ENCODE results near the gene SH3GL1. TPM values are rescaled to one million over a fixed set of nuclear protein-coding genes. Genes with fewer than 3 reads are reported as not detected.

The SH3GL1 gene
- polyA plus RNA-seq, 2 of the 4 experiments (the other 2 are of a cell fraction): 20.1 to 34.7 TPM

DNA sequence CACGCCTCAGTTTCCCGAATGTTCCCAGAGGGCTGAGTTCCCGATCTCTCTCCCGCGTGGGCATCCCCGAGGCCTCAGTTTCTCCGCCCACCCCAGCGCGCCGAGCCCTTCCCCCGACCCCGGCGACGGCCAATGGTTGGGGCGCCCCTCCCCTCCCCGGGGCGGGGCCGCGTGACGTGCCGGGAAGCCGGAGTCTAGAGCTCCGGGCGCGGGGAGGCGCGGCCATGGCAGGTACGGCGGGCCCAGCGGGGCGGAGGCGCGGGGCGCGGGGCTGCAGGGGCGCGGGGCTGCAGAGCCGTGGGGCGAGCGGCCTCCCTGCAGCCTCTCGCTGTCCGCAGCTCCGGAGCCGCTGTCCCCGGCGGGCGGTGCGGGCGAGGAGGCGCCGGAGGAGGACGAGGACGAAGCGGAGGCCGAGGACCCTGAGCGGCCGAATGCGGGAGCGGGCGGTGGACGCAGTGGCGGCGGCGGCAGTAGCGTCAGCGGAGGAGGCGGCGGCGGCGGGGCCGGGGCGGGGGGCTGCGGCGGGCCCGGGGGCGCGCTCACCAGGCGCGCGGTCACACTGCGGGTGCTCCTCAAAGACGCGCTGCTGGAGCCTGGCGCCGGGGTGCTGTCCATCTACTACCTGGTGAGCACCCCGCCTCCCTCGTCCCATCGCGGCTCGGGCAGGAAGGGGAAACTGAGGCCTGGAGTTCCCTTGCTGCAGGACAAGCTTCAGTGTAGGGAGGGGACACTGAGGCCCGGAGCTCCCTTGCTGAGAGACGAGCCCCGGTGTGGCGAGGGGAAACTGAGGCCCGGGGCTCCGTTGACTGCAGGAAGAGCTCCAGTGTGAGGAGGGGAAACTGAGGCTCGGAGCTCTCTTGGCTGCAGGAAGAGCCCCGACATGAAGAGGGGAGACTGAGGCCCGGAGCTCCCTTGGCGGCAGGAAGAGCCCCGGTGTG, 56.7 kb downstream of the SH3GL1 start, which contains the start of gene MPND:
Gene MPND, plus strand, starts transcription at position 193 of the 938 bp plus-strand sequence. Its CDS starts 32 bp downstream, at position 225.
- TF ChIP-seq ZNF302 (CRISPR knock-in tag; IDR thresholded peaks at IDR 0.05): no peak
- TF ChIP-seq, protein P1, sequence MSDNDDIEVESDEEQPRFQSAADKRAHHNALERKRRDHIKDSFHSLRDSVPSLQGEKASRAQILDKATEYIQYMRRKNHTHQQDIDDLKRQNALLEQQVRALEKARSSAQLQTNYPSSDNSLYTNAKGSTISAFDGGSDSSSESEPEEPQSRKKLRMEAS (IDR thresholded peaks at IDR 0.05): peak; percentile 48; the same call in 1 of the 2 replicates
- TF ChIP-seq JUN (IDR thresholded peaks at IDR 0.05): 0 out of 5 replicates have a peak, but pooled peaks of 1 of the 2 experiments have one; percentile 19
- 0 out of 2 replicates have a peak, but pooled peaks have one; percentile 20 for TF ChIP-seq POLR2A (IDR thresholded peaks at IDR 0.05; ENCODE audit: low read length)
- TF ChIP-seq TFCP2L1 (CRISPR knock-in tag; IDR thresholded peaks at IDR 0.05): no peak
- no peak for TF ChIP-seq USF2 (IDR thresholded peaks at IDR 0.05)
- TF ChIP-seq FOSB (CRISPR knock-in tag; IDR thresholded peaks at IDR 0.05): no peak
- ChIA-PET CTCF (interaction anchor here (0.8 to 3.6 kb wide), 4 partner anchors 9 to 57 kb away, joined by 3 to 32 read pairs (median 7); partner anchors contain the start of gene SH3GL1), POLR2A (interaction anchor here (1.2 to 2.1 kb wide), 8 partner anchors 9 to 128 kb away, joined by 4 to 8 read pairs (median 5); partner anchors contain the start of genes CHAF1A and YJU2)
- 14% methylated on average over 18 of the region's 101 CpGs for WGBS (ENCODE audit: missing lambda C conversion rate)
- peak within 1 kb of the TSS; percentile 92 to 95 for H3K27ac ChIP-seq
- peak within 1 kb of the TSS; percentile 93 for H3K4me2 ChIP-seq
- ATAC-seq (peak; percentile 85 to 86), FAIRE-seq (no peak), DNase-seq (ENCODE audit: low read depth in 1 of 2, low spot score in 1 of 2) (peak; percentile 47 to 74)
- peaks cover 8% of the 10 kb centered on the region; the same call in 1 of the 3 replicates for H3K4me1 ChIP-seq
- no peaks in the 10 kb centered on the region for H3K9me3 ChIP-seq
- peak within 1 kb of the TSS; percentile 58 for H3K4me3 ChIP-seq

DNA sequence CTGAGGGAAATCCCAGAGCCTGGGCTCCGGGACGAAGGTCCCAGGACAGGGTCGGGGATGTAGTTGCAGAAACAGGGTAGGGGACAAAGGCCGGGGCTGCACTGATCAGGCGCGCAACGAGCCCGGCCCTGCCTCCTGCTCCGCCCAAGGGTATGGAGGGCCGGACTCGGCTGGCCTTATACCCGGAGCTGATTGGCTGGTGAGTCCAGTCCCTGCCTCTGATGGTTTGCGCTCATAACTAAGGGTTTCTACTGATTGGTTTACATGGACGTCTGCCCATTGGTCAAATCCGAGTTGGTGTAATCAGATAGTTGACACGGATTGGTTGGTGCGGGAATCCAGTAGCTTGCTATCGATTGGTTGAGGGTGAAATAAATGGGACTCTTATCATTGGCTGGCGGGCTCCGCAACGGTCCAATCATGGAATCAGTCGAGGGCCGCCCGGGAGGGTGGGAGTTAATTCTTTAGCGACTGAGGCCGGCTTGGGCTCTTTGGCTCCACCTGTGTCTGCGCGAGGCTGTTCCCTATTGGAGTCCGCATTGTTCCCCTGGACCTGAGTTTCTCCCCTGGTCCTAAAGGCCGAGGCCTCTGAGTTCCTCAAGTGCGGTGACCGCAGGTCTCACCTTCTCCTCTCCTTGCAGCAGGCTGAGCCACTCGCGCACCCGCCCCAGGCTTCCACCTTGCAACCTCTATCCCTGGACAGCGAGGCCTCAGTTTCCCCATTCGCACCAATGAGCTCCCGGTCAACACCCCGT, 57.6 kb downstream of the SH3GL1 start:
- CTCF ChIA-PET: interaction anchor here (1.3 to 3.6 kb wide), 3 partner anchors 10 to 33 kb away, joined by 3 to 32 read pairs (median 11); no protein-coding TSS in a partner anchor
- TF ChIP-seq ZSCAN20 (CRISPR knock-in tag; IDR thresholded peaks at IDR 0.05) (peak; percentile 94), JUNB (IDR thresholded peaks at IDR 0.05) (no peak), HDAC2 (IDR thresholded peaks at IDR 0.05) (no peak), RARB (CRISPR knock-in tag; IDR thresholded peaks at IDR 0.05) (0 out of 2 replicates have a peak, but pooled peaks have one; percentile 61), JUN (IDR thresholded peaks at IDR 0.05) (peak; percentile 60 to 67; a peak in 4 of 5 replicates), ZNF302 (CRISPR knock-in tag; IDR thresholded peaks at IDR 0.05) (peak; percentile 94), CBX2 (IDR thresholded peaks at IDR 0.05; ENCODE audit: borderline replicate concordance, low read depth) (no peak), NPAS2 (CRISPR knock-in tag; IDR thresholded peaks at IDR 0.05; ENCODE audit: borderline replicate concordance) (peak; percentile 94), HOXB5 (CRISPR knock-in tag; IDR thresholded peaks at IDR 0.05) (peak; percentile 99), RAD21 (conservative IDR thresholded peaks at IDR 0.05 in 1 of 2, IDR thresholded peaks at IDR 0.05 in 1 of 2) (no peak), HOXA7 (CRISPR knock-in tag; IDR thresholded peaks at IDR 0.05) (no peak), ZC3H11A (IDR thresholded peaks at IDR 0.05) (no peak), RCOR1 (IDR thresholded peaks at IDR 0.05; ENCODE audit: low read depth, low read length) (no peak), CHD2 (IDR thresholded peaks at IDR 0.05; ENCODE audit: low read length, partially characterized antibody) (peak; percentile 38), MAZ (IDR thresholded peaks at IDR 0.05; ENCODE audit: borderline replicate concordance, low read depth, low read length) (no peak), BCL3 (IDR thresholded peaks at IDR 0.05) (0 out of 3 replicates have a peak, but pooled peaks have one; percentile 70), HEYL (CRISPR knock-in tag; IDR thresholded peaks at IDR 0.05) (peak; percentile 98), FOSL2 (IDR thresholded peaks at IDR 0.05) (no peak), FOSL2 (CRISPR knock-in tag; IDR thresholded peaks at IDR 0.05) (peak; percentile 4; the same call in 1 of the 2 replicates), TFCP2L1 (CRISPR knock-in tag; IDR thresholded peaks at IDR 0.05) (peak; percentile 91; the same call in 1 of the 2 replicates), HOXB13 (CRISPR knock-in tag; IDR thresholded peaks at IDR 0.05; ENCODE audit: low read depth) (peak; percentile 98), EHF (CRISPR knock-in tag; IDR thresholded peaks at IDR 0.05) (peak; percentile 99)
- TF ChIP-seq, protein P2, sequence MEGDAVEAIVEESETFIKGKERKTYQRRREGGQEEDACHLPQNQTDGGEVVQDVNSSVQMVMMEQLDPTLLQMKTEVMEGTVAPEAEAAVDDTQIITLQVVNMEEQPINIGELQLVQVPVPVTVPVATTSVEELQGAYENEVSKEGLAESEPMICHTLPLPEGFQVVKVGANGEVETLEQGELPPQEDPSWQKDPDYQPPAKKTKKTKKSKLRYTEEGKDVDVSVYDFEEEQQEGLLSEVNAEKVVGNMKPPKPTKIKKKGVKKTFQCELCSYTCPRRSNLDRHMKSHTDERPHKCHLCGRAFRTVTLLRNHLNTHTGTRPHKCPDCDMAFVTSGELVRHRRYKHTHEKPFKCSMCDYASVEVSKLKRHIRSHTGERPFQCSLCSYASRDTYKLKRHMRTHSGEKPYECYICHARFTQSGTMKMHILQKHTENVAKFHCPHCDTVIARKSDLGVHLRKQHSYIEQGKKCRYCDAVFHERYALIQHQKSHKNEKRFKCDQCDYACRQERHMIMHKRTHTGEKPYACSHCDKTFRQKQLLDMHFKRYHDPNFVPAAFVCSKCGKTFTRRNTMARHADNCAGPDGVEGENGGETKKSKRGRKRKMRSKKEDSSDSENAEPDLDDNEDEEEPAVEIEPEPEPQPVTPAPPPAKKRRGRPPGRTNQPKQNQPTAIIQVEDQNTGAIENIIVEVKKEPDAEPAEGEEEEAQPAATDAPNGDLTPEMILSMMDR (IDR thresholded peaks at IDR 0.05): no peak
- TF ChIP-seq, protein P3, sequence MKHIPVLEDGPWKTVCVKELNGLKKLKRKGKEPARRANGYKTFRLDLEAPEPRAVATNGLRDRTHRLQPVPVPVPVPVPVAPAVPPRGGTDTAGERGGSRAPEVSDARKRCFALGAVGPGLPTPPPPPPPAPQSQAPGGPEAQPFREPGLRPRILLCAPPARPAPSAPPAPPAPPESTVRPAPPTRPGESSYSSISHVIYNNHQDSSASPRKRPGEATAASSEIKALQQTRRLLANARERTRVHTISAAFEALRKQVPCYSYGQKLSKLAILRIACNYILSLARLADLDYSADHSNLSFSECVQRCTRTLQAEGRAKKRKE (CRISPR knock-in tag; IDR thresholded peaks at IDR 0.05; ENCODE audit: low read depth): peak; percentile 99
- TF ChIP-seq, protein P4, sequence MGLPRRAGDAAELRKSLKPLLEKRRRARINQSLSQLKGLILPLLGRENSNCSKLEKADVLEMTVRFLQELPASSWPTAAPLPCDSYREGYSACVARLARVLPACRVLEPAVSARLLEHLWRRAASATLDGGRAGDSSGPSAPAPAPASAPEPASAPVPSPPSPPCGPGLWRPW (IDR thresholded peaks at IDR 0.05): no peak

More for the DNA sequence above, 57.6 kb downstream of the SH3GL1 start:
- H3K27ac ChIP-seq: peak overlapping the region; percentile 92 to 95
- 0% methylated on average over 26 of the region's 39 CpGs for WGBS (ENCODE audit: missing lambda C conversion rate)
- ATAC-seq (peak; percentile 90 to 97), FAIRE-seq (no peak), DNase-seq (ENCODE audit: low read depth in 1 of 2, low spot score in 1 of 2) (peak; percentile 88 to 100)
- peaks cover 8% of the 10 kb centered on the region; the same call in 1 of the 3 replicates for H3K4me1 ChIP-seq
- POLR2A ChIA-PET: interaction anchor here (0.6 to 2.1 kb wide), 11 partner anchors 10 to 129 kb away, joined by 3 to 8 read pairs (median 5); partner anchors contain the start of genes CHAF1A and YJU2
- H3K9me3 ChIP-seq: no peaks in the 10 kb centered on the region
- peak overlapping the region; percentile 93 for H3K4me2 ChIP-seq
- peak overlapping the region; percentile 58 for H3K4me3 ChIP-seq
